Stimulated activated CD8-positive, alpha-beta memory T cell treated with anti-CD3 and anti-CD28 coated beads, Interleukin-15, amount 100 ng/mL, for 48 hours (primary cell): ENCODE data around the gene GALNT16.

ENCODE experiments used
- DNase-seq, 2 donors: peaks; one replicate each; pipeline ENCODE4 v3.0.0-alpha.2; 2020; ENCODE audit warnings: low read depth in 2 of 2

Gene GALNT16

GRCh38 chr14:69317102-69317755 lies 57.3 kb downstream of the GALNT16 start:
- DNase-seq: no peak

- DNase-seq: no peak
Observed at GRCh38 chr14:69317780-69318179, 57.8 kb downstream of the GALNT16 start.

- DNase-seq: no peak
Observed at GRCh38 chr14:69318241-69318640, 58.3 kb downstream of the GALNT16 start.

GRCh38 chr14:69318901-69319475 lies 59.0 kb downstream of the GALNT16 start:
- no peak for DNase-seq

- DNase-seq: no peak
Observed at GRCh38 chr14:69319911-69320310, 60.0 kb downstream of the GALNT16 start.

- no peak for DNase-seq
Observed at GRCh38 chr14:69320581-69321365, 60.8 kb downstream of the GALNT16 start.

GRCh38 chr14:69321601-69322330 lies 61.8 kb downstream of the GALNT16 start:
- no peak for DNase-seq

GRCh38 chr14:69323266-69323998 lies 63.5 kb downstream of the GALNT16 start:
- DNase-seq: no peak

GRCh38 chr14:69323999-69324282 lies 64.0 kb downstream of the GALNT16 start:
- no peak for DNase-seq

- no peak for DNase-seq
Observed at GRCh38 chr14:69324341-69324931, 64.5 kb downstream of the GALNT16 start.

- DNase-seq: no peak
Observed at GRCh38 chr14:69325086-69325485, 65.1 kb downstream of the GALNT16 start.

- no peak for DNase-seq
Observed at GRCh38 chr14:69325646-69326265, 65.8 kb downstream of the GALNT16 start.

- no peak for DNase-seq
Observed at GRCh38 chr14:69326611-69327010, 66.7 kb downstream of the GALNT16 start.

GRCh38 chr14:69327507-69327906 lies 67.5 kb downstream of the GALNT16 start:
- DNase-seq: no peak

- DNase-seq: no peak
Observed at GRCh38 chr14:69328317-69328716, 68.4 kb downstream of the GALNT16 start.

- DNase-seq: no peak
Observed at GRCh38 chr14:69328765-69329164, 68.8 kb downstream of the GALNT16 start.

GRCh38 chr14:69331206-69331605 lies 71.2 kb downstream of the GALNT16 start:
- DNase-seq: no peak

- DNase-seq: no peak
Observed at GRCh38 chr14:69332782-69333395, 72.9 kb downstream of the GALNT16 start.

- DNase-seq: no peak
Observed at GRCh38 chr14:69333791-69334337, 73.9 kb downstream of the GALNT16 start.

- DNase-seq: no peak
Observed at GRCh38 chr14:69334576-69334975, 74.6 kb downstream of the GALNT16 start.
